Stromal cell of bone marrow (primary cell): ENCODE measurements around the gene KIAA1671.
A peak's percentile ranks its signal among the peaks of the same experiment; 100 is the strongest.
"Not testable (repeated sequence)": the region's sequence is repeated elsewhere in the genome, so short reads cannot be mapped to it uniquely, and the experiment has no call there.

Experiments used
- DNase-seq: peaks from one replicate; pipeline ENCODE4 v3.0.0-alpha.2; 2012; ENCODE audit warnings: low read depth

KIAA1671 gene

DNA sequence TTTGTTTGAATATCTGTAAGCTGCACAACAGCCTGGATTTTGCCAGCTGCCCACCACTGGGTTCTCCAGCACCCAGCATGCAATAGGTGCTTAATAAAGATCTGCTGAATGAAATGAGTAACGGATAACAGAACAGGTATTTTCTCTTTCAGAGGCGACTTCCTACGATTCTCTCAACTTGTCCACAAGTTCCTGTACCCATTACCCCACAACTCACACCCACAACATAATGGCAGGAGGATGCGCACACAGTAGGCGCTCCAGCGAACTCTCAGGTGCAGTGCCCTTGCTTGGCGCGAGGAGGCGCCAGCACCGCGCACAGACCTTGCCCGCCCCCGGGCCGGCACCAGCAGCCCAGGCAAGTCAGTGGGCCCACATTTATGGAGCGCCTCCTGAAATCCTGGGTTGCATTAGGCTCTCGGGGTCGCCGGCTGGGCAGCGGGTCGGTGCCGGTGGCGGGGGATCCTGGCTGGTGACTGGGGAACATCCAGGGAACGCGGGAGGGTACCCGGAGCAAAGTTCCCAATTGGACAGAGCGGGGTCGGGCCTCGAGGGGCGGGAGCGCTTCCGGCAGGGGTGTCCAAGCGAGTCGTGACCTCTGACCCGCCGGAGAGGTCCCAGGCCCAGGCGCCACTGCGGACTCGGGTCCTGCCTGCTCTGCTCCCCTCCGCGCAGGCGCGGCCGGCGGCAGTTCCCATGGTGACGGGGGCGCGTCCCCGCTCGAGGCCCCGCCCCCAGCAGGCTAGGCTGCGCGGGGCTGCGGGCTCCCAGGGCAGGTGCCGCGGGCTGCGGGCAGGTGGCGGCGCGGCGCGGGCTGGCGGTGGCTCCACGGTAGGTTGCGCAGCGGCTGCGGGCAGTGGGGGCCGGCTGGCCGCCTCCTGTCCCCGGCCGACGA is at the start of gene KIAA1671:
Gene KIAA1671, plus strand, starts transcription at position 775 of the 895 bp plus-strand sequence. CDS start 75,284 bp downstream, outside the sequence.
- peak; percentile 53 for DNase-seq

GRCh38 chr22:24905909-24906308 is 46.6 kb upstream of the KIAA1671 start:
- DNase-seq, result no peak

DNA sequence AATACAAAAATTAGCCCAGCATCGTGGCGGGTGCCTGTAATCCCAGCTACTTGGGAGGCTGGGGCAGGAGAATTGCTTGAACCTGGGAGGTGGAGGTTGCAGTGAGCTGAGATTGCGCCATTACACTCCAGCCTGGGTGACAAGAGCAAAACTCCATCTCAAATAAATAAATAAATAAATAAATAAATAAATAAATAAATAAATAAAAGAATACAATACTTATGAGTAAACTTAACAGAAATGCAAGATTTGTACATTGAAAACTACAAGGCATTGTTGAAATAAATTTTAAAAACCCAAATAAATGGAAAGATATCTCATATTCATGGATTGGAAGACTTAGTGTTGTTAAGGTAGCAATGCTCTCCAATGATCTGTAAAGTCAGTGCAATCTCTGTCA is 45.4 kb upstream of the KIAA1671 start:
- not testable (repeated sequence) for DNase-seq

GRCh38 chr22:24920029-24920428 is 32.5 kb upstream of the KIAA1671 start:
- no peak for DNase-seq

GRCh38 chr22:24925586-24926427 is 26.7 kb upstream of the KIAA1671 start:
- no peak for DNase-seq

GRCh38 chr22:24926428-24926725 is 26.1 kb upstream of the KIAA1671 start:
- DNase-seq, result no peak

- peak; percentile 25 for DNase-seq
These were observed 25.5 kb upstream of the KIAA1671 start for GRCh38 chr22:24926849-24927579.

DNA sequence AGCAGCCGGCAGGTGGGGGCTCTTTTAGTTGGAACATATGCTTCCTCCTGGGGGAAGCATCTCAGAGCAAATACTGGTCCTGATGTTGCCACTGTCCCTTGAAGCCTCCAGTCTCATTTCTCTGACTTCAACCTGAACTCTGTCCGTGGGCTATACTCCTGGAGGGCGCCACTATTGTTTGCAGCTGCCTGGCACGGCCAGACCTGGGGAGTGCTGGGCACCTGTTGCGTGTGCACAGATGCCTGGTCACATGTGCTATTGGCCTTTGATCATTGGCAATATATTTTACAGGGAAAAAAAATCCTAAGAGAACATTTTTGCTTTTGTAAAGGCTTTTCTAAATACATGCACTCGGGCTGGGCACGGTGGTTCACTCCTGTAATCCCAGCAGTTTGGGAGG is 24.2 kb upstream of the KIAA1671 start:
- no peak for DNase-seq

GRCh38 chr22:24930678-24931077 is 21.8 kb upstream of the KIAA1671 start:
- no peak for DNase-seq

- DNase-seq, result no peak
These were observed 16.6 kb upstream of the KIAA1671 start for GRCh38 chr22:24935771-24936483.

DNA sequence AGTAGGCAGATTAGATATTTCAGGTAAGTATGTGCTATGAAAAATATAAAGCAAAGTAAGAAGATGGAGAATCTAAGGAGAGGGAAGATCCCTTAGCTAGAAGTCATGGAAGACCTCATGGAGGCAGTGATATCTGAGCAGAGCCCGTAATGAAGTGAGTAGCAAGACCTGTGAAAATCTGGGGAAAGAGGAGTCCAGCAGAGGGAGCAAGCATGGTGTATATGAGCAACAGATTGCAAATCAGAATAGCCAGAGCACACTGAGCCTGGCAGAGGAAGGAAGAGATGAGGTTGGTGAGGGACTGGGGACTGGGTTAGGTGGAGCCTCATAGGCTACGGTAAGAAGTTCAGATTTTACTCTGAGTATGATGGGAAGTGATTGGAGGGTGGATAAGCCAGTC is 15.4 kb upstream of the KIAA1671 start:
- no peak for DNase-seq

DNA sequence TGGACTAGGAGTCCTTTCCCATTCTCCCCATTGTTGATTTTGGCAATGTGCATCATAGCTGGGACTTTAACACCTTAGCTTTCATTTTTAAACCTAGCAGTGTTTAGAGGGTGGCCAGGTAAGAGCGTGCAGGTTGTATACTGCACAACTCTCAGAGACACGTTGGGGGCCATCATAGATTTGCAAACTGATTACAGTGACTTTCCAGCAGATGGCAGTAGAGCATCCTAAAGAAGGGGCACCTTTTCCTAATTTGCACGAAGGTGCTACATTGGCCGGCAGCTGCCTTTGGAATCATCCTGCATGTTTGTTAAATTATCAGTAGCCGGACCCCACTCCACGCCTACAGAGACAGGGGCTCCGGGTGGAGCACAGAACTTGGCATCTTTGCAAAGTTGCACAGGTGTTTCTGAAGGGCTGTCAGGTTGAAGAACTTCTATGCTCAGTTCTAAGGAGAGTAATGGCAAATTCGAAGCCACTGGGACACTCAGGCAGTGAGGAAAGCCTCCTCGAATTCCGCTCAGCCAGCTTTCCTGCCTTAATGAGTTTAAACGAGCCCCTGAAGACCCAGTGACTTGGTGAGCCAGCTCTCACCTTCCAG is 13.7 kb upstream of the KIAA1671 start:
- DNase-seq, result no peak

- no peak for DNase-seq
These were observed 10.2 kb upstream of the KIAA1671 start for GRCh38 chr22:24942301-24942700.

DNA sequence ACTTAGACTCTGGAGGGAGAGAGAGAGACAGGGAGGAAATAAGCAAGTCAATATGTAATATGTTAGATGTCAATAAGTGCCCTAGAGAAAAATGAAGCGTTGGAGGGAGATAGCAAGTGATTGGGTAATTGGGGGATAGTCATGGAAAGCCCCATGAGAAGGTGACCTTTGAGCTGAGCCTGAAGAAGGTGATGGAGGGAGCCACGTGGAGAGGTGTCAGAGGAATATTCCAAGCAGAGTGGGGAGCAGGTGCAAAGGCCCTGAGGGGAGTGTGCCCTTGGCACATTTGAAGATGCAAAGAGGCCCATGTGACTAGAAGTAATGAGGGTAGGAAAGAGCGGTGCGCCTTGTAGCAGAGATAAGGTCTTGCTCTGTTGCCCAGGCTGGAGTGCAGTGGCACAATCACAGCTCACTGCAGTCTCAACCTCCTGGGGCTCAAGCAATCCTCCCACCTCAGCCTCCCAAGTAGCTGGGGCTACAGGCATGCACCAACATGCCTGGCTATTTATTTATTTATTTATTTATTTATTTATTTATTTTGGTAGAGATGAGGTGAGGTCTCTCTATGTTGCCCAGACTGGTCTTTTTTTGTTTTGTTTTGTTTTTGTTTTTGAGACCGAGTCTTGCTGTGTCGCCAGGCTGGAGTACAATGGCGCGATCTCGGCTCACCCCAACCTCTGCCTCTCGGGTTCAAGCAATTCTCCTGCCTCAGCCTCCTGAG is 8.1 kb upstream of the KIAA1671 start:
- no peak for DNase-seq

DNA sequence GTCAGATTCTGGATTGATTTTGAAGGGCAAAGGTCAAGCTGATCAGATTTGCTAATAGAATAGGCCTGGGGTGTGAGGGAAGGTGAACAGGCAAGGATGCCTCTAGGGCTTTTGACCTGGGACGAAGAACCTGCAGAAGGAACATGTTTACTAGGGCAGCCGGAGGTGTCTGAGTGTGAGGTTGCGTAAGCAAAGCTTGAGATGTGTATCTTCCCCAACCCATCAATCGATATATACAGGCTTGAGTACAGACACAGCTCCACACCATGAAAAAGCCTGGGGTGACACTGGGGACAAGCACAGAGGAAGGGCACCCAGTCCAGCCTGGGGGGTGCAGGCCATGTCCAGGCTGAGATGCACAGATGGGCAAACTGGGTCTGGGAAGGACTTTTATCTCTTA is 7.1 kb upstream of the KIAA1671 start:
- DNase-seq, result no peak

GRCh38 chr22:24947383-24947782 is 5.1 kb upstream of the KIAA1671 start:
- DNase-seq, result no peak

DNA sequence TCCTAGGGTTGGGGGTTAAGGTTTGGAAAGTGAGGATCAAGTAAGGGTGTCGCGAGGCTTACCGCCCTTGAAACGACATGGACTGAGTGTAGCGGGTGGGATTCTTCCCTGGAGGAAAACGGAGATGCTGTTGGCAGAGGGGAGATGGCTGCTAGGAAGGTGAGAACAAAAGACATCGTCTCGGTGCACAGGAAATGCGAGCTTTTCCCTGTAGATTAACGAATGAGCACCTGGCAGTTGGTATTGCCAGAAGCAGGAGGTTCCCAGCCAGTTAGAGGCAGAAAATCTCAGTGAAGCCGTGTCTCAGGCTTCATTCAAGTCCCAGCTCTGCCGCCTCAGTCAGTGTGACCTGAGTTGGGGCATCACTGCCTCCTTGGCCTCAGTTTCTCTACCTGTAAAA is 4.6 kb upstream of the KIAA1671 start:
- DNase-seq, result no peak

DNA sequence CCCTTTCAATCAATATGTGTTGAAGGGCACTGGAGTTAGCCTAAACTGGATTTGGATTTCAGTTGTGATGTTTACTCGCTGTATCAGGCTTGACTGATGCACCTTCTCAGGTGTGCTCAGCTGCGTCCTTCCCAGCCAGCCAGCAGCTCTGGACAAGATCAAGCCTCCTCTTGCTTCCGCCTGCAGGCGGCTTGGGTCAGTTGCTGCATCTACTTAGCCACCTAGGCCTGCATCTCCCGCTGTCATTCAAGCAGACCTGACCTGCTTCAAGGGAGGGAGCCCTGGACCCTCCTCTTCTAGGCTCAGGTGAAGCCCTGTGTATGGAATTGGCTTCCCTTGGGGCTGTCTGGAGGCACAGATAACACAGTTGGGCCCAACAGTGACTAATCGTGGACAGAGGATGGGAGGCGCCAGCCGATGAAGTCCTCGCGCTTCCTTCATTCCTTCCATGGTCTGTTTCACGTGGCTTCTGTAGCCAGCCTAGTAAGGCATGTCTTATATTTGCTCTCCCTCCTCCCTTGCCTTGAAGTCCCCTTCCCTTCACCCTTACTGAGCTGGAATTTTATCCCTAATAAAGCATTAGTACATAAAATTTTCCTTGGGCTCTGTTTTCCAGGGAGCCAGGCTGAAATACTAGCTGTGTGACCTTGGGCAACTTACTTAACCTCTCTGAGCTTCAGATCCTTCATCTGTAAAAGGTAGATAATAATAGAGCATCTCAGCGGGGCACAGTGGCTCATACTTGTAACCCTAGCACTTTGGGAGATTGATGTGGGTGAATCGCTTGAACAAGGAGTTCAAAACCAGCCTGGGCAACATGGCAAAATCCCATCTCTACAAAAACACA is 3.9 kb upstream of the KIAA1671 start:
- no peak for DNase-seq

GRCh38 chr22:24950272-24950902 is 2.1 kb upstream of the KIAA1671 start:
- no peak for DNase-seq
